NCI-H774 (cell line): Measurements from ENCODE around the gene RNU7-1.
A peak's percentile ranks its signal among the peaks of the same experiment; 100 is the strongest.

Experiments
- DNase-seq: peaks from one replicate; lab custom pipeline; 2025; lab: John Stamatoyannopoulos, UW

RNU7-1 gene

DNA sequence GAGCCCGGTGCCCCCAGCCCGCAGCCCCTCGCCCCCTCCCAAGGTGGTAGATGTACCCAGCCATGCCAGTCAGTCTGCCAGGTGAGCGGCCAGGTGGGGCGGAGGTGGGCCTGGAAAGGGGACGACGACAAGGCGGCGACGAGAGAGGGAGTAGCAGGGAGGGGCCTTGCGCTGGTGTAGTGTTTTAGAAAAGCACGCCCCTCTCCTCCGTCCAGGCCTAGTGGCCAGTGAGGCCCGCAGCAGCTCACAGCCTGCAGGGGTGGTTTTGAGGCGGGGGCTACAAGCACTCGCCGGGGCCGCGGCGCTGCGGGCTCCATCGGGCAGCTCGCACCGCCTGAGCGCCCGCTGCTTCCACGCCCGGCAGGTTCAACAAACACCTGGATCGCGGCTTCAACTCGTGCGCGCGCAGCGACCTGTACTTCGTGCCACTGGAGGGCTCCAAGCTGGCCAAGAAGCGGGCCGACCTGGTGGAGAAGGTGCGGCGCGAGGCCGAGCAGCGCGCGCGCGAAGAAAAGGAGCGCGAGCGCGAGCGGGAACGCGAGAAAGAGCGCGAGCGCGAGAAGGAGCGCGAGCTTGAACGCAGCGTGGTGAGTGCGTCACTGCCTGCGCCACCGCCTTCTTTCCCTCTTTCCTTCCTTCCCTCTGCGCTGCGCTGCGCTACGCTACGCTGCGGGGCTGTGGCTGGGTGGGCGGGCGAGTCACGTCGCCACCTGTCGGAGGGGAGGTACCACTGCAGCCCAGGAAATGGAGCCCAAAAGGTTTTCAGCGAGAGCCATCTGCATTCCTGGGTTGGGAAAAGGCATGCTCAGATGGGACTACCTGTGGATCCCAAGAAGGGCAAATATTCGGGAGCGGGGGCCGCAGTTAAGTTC lies 5.9 kb upstream of the RNU7-1 start:
- DNase-seq = peak; percentile 98

DNA sequence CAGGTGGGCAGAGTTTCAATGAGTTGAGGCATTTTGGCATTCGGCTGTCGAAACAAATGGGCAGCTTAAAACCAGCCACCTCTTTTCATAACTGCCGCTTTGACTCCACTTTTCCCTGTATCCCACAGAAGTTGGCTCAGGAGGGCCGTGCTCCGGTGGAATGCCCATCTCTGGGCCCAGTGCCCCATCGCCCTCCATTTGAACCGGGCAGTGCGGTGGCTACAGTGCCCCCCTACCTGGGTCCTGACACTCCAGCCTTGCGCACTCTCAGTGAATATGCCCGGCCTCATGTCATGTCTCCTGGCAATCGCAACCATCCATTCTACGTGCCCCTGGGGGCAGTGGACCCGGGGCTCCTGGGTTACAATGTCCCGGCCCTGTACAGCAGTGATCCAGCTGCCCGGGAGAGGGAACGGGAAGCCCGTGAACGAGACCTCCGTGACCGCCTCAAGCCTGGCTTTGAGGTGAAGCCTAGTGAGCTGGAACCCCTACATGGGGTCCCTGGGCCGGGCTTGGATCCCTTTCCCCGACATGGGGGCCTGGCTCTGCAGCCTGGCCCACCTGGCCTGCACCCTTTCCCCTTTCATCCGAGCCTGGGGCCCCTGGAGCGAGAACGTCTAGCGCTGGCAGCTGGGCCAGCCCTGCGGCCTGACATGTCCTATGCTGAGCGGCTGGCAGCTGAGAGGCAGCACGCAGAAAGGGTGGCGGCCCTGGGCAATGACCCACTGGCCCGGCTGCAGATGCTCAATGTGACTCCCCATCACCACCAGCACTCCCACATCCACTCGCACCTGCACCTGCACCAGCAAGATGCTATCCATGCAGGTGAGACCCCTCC lies 5.0 kb upstream of the RNU7-1 start:
- DNase-seq = no peak

DNA sequence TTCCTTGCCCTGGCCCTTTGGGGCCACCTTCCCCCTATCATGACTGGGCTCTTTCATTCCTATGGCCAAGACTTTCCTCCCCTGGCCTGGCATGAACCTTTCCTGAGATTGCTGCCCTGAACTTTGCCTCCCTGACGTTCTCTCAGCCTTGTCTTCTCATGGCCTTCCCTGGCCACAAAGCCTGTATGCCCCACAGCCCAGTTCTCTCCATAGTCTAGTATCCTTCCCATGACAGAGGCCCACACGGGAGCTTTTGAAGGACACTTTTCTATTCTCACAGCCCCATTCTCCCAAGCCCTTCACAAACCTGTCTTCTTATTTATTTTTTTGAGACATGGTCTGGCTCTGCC lies 4.5 kb upstream of the RNU7-1 start:
- DNase-seq = no peak

DNA sequence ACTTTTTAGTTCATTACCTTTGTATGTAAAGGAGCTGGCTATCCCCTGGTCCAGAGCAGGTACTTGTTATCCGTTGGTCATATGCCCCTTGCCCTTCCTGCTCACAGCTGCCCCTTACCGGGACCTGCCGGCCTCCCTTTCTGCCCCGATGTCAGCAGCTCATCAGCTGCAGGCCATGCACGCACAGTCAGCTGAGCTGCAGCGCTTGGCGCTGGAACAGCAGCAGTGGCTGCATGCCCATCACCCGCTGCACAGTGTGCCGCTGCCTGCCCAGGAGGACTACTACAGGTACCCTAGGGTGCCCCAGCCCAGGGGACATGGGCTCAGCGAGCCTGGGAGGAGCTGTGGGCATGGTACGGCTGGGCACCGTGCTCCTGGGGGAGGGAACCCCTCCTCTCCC lies 2.3 kb upstream of the RNU7-1 start:
- DNase-seq = no peak

DNA sequence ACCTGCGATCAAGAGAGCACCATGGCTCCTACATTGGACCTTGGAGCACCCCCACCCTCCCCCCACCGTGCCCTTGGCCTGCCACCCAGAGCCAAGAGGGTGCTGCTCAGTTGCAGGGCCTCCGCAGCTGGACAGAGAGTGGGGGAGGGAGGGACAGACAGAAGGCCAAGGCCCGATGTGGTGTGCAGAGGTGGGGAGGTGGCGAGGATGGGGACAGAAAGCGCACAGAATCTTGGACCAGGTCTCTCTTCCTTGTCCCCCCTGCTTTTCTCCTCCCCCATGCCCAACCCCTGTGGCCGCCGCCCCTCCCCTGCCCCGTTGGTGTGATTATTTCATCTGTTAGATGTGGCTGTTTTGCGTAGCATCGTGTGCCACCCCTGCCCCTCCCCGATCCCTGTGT lies 1.8 kb upstream of the RNU7-1 start:
- no peak for DNase-seq

DNA sequence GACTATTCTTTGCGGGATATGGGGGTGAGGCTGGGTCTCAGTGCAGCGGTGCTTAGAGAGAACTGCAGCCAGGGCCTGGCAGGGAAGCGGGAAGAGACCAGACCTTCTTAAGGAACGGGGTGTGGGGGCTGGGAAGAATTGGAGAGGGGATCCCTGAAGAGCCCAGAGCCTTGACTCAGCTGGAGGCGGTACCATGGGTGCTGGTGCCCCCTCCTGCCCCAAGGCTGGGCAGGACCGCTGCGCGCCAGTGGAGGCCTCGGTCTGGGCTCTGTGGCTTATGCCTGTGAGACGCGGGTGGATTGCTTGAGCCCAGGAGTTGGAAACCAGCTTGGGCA lies 1.3 kb upstream of the RNU7-1 start:
- DNase-seq = no peak

DNA sequence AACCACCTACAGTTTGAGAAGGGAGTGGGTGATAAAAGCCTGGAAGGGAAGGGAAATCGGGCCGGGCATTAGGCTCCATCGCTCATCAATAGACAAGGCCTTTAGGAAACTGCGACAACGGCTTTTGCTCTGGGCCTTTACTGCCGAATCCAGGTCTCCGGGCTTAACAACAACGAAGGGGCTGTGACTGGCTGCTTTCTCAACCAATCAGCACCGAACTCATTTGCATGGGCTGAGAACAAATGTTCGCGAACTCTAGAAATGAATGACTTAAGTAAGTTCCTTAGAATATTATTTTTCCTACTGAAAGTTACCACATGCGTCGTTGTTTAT lies 261 bp upstream of the RNU7-1 start:
- peak; percentile 90 for DNase-seq

DNA sequence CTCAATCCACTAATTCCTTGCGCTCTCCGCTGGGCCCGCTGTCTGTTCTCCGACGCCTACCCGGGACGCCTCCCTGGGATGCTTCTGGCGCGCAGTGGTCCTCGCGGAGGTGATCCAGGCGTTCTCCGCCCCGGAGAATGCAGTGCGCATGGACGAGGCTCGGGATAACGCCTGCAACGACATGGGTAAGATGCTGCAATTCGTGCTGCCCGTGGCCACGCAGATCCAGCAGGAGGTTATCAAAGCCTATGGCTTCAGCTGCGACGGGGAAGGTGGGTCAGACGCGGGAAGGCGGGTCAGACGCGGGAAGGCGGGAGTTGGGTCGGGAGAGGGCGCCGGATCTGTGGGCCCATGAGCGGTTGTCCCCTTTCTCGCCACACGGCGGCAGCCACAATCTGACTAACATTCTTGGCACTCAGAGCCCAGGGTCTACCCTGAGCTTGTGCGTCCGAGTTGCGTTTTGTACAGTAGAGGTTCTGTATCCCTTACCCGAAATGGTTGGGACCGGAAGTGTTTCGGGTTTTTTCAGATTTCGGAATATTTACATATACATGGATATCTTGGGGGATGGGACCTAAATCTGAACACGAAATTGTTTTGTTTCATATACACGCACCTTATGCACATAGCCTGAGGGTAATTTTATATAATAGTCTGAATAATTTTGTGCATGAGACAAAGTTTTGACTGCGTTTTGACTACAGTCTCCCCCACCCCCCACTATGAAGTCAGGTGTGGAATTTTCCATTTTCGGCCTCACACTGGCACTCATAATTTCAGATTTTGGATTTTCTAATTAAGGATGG lies 968 bp downstream of the RNU7-1 start:
- peak; percentile 95 for DNase-seq

DNA sequence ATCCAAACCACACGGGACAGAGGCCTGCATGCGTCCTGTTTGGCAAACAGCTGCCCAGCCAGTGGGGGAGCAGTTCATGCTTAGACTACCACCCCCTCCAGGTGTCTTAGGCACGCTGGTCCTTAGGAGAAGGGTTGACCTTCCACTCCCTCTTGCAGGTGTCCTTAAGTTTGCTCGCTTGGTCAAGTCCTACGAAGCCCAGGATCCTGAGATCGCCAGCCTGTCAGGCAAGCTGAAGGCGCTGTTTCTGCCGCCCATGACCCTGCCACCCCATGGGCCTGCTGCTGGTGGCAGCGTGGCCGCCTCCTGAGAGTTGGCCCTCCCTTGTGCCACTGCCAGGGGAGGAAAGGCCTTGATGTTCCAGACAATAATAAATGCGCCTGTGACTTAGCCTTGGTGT lies 2.0 kb downstream of the RNU7-1 start:
- no peak for DNase-seq

DNA sequence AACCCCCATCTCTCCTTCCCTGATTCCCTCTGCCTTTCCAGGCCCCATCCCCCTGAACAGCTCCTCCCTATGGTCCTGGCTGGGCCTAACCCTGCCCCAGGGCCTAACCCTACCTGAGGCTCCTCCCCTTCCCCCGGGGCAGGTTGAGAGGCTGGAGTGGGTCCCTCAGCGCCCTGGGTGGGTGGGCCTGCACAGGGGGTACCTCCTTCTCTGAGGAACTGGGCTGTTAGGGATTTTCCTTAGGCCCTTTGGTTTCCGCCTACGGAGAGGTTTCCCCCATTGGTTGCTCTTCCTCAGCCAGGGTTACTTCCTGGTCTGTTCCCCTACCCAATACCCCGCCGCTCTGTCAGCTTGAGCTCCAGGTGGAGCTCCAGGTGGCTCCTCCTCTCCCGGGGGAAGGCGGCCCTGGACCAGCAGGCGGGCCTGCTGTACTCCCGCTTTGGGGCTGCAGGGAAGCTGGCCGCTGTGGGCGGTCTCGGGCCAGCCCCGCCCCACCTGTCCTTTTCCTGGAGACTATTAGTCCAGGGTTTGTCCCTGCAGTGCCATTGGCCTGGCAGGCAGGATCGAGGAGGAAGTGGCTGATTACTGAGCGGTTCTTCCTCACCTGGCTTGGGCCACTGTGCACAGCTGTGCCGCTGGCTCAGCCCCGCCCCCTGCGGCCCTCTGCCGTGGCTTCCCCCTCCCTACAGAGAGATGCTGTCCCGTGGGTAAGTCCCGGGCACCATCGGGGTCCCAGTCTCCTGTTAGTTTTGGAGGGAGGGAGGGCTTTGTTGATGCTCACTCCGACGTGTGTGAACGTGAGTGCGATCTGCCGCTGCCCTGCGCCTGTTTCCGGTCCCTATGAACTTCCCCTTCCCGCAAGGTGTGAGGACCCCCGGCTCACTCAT lies 2.7 kb downstream of the RNU7-1 start:
- DNase-seq = peak; percentile 99

DNA sequence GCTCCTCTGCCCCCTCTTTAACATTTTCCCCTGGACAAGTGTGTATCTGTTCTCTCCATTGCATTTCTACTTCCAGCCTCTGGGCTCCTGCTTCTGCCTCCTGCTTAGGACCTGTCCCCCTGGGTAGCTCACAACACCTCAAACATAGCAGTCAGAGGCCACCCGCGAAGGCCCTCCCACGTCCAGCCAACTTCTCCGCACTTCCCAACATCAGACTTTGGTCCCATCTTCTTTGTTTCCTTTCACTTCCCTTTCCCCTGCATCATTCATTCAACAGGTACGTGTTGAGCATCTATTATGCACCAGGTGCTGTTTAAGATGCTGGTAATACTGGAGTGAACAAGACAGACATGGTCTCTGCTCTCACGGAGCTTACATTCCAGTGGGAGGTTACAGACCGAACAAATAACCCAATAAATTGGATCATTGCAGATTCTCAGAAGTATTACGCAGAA lies 3.3 kb downstream of the RNU7-1 start:
- no peak for DNase-seq

DNA sequence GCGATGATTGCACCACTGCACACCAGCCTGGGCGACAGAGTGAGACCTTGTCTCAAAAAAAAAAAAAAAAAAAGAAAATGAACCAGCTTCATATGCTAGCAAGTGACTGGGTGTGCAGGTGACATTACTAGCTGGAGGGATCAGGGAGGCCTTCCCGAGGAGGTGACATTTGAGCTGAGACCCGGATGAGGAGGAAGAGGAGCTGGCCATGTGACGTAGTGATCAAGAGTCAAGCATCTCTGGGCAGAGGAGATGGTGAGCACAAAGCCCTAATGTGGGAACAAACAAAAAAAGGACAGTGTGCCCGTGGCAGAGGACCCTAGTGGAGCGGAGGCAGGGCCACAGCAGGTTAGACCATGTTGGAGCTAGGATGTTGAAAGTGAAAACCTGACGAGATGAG lies 4.0 kb downstream of the RNU7-1 start:
- no peak for DNase-seq

DNA sequence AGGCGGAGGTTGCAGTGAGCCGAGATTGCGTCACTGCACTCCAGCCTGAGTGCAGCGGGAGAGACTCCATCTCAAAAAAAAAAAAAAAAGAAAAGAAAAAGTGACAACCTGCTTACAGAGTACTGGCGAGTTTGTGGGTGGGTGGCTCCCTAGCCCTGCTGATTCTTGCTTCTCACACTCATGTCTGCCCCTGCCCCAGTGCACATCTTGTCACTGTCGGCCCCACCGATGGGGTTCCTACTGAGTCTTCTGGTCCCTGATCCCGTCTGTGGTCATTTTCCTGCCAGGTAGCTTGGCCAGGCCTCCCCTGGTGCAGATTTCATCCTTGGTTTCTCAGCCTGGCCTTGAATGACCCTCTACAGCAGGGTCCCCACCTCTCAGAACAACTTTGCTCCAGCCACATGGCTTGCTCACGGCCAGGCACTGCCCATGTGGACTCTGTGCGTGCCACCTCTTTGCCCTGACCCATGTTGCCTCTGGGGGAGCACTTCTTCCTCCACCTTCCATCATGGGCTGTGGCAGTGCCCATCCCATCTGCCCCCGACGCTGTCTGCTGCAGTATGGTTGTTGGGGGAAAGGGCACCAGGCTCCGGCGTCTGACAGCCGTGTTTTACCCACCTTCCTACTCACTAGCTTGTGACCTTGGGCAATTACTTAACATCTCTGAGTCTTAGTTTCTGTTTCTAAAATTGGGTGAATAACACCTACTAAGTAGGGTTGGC lies 5.4 kb downstream of the RNU7-1 start:
- no peak for DNase-seq

DNA sequence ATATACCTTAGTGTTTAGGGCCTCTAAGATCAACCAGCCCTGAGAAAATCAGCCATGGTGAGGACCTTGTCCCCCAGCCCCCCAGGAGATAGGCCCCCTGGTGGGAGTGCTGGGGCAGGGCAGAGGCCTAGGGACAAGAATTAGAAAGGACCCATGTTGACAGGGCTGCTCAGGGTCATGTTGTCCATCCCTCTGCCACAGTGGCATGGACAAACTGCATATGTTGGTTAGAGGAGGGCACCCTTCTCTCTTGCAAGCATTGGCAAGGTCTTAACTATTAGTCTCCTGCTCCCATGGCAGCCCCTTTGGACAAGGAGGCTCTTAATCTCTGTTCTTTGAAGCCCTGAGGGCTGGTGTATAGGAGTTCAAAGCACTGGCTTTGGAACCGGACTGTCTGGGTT lies 6.8 kb downstream of the RNU7-1 start:
- DNase-seq = no peak

DNA sequence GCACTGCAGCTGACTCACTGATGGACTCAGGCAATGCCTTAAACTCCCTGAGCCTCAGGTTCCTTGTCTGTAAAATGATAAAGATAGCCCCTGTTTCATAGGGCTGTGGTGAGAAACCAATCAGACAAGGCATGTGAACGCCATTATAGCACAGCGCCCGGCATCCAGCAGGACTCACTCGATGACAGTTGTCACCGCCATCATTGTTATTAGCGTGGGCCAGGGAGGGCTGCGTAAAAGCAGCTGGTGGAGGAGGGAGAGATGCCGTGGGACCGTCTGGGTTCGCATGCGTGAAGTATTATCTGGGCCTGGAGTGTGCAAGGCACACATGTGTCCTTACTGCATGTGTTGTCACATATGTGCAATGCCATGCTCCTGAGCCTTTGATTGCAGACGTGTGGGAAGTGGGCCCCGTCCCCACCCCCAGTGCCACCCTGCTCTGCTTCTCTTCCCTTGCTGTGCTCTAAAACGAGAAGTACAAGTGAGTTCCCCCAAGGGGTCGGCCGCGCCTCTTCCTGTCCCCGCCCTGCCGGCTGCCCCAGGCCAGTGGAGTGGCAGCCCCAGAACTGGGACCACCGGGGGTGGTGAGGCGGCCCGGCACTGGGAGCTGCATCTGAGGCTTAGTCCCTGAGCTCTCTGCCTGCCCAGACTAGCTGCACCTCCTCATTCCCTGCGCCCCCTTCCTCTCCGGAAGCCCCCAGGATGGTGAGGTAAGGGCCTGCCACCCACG lies 7.4 kb downstream of the RNU7-1 start, which contains the start of gene PTPN6:
TSS of gene PTPN6 (plus strand) at position 546 of the 730 bp plus-strand sequence. CDS start at position 703, 157 bp downstream.
- no peak for DNase-seq

DNA sequence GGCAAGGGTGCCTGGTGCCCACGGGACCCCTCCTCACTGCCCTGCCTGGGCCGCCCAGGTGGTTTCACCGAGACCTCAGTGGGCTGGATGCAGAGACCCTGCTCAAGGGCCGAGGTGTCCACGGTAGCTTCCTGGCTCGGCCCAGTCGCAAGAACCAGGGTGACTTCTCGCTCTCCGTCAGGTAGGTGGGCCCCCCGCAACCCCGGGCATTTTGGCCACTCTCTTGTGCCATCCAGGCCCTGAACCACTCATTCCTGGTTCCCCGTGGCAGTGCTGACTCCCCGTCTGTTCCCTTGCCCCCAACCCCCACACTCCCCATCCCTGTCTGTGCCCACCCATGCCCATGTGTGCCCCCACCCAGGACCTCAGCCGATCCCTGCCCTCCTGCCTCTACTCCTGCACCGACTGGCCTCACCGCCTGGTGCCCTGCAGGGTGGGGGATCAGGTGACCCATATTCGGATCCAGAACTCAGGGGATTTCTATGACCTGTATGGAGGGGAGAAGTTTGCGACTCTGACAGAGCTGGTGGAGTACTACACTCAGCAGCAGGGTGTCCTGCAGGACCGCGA lies 8.0 kb downstream of the RNU7-1 start:
- no peak for DNase-seq

DNA sequence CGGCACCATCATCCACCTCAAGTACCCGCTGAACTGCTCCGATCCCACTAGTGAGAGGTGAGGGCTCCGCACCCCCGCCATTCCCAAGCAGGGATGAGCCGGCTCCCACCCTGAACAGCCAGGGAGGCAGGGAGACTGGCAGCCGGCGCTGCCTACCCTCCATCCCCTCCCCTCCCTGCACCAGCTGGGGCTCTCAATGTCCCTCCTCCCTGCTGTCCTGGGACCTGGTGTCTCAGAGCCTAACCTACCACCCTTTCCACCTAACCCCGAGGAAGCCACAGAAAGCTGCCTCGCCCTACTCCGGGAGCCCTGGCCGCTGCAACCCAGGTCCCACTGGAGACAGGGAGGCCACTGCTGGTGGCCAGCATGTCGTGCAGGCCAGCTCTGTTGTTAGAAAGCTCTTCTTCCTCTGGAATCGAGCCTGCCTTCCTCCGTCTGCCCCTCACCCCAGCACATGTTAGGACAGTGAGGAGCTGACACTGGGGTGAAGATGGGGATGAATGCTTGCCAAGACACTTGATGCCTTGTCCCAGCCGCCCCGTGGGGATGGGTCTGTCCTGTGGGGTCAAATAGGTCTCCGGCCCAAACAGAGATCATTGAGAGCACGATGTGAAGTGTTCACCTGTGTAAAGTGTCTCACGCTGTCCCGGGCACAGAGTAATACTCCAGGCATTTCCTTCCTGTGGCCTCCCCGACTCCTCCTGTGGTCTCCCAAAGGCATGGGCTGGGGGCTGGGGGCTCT lies 8.7 kb downstream of the RNU7-1 start:
- DNase-seq = no peak

DNA sequence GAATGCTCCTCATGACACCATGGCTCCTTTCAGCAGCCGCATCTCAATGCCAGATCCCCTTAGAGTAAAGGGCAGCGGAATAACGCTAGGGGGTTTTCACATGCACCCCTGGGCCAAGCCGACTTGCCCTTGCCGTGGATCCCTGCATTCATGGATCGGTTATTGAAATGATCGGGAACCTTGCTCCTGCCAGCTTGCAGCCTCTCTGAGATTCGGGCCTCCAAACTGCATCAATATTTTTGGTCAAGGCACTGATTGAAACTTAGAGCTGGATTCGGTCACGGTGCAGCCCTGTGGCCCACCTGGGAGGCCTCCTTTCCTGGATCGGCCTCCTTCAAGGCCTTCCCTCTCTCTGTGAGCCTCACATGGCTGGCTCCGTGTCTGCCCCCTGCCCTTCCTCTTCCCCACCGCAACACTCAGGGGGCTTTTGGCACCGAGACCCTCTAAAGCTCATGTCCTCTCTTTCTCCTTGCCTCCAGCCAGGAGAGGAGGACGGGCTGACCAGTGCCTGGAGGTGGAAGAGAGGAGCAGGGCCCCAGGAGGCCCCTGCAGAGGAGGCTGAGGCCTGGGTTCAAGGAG lies 9.3 kb downstream of the RNU7-1 start:
- DNase-seq = no peak
